ENCODE measurements around the gene MYO1D.

The MYO1D gene

DNA sequence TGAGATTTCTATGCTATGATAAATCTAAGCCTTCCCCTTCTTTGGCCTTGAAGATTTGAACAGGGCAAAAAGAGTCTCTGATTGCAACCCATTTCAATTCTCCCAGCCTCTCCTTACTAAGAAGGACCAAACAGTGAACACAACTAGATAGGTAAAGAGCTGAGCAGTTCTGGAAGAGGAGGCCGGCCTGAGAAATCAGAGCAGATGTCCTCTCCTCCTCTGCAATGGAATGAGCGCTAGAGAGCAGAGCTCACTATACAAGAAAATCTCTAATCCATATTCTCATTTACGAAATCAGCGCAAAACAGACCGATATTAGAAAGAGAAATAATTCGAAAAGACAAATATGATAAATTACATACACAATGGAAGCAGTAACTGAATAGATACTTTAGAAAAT is 266.0 kb downstream of the MYO1D start:
- FAIRE-seq, result no peak

DNA sequence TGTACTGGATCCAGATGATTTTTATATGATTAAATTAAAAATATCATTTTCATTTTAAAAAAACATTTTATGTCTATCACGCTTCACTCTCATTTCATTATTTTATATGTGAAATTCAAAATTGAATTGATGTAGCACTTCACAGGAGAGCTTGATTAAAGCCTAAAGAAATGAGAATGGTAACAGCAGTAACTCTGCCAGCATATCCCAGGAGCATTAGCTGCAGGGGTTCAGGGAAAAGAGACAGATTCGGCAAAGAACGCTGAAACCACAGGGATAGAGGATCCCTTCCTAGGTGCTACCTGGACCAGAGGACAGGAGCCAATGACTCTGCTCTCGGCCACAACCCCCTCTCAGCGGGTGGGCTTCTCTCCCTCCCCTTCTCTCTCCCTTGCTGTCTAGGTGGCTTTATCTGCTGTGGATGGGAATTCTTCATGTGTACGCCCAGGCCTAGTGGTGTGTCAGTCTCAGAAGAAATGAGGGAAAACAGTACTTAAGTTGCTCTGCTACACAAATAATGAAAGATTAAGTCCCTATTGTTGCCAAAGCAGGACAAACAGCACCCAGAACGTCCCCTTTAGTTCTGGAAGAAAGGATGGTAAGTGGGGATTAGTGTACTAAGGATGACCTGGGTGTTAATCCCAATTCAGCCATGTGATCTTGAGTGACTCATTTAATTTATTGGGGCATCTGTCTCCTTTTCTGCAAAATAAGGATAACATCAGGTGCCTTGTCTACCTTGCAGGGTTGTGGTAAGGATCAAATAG is 266.9 kb downstream of the MYO1D start:
- no peak for FAIRE-seq

DNA sequence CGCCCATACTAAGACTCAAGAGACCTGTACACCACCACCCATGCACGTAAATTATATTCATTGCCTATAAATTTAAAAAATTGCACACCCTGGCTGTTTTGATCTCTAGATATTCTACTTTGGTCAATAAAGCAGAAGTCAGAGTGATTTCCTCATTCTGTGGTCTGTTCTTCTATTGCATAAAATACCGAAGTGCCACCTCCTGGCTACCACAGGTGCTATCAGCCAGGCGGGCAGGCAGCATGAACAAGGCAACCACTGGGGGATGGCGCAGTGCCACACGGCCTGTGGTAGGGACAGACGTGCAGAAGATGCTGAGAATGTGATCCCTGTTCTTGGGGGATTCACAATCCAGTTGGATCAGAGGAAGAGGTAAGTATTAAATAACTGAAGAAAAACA is 267.8 kb downstream of the MYO1D start:
- no peak for FAIRE-seq

DNA sequence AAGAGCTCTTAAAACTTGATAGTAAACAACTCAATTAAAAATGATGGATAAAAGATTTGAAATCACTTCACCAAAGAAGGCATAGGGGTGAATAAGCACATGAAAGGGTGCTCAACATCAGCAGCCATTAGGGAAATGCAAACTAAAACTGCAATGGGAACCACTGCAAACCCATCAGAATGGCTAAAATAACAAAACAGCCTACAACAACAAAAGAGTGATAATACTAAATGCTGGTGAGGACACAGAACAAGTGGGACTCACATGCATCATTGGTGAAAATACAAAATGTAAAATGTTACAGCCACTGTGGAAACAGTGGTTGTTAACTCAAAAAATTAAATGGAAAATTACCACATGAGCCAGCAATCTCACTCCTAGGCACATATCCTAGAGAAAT is 268.7 kb downstream of the MYO1D start:
- no peak for FAIRE-seq

DNA sequence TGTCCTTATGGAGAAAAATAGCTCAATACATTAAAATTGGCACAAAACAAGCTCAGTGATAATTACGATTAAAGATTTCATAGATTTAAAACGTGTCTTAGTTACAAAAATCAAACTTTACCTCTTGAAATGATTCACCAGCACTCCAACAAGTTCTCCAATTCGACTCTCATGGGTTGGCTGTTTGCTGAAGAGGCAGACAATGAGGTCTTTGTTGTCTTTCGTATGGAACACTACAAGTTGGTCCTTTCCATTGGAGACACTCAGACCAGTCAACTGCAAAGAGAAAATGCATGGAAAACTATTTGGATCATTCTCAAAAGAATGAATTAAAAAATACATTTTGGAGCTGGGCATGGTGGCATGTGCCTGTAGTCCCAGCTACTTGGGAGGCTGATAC is 272.0 kb downstream of the MYO1D start:
- no peak for FAIRE-seq

DNA sequence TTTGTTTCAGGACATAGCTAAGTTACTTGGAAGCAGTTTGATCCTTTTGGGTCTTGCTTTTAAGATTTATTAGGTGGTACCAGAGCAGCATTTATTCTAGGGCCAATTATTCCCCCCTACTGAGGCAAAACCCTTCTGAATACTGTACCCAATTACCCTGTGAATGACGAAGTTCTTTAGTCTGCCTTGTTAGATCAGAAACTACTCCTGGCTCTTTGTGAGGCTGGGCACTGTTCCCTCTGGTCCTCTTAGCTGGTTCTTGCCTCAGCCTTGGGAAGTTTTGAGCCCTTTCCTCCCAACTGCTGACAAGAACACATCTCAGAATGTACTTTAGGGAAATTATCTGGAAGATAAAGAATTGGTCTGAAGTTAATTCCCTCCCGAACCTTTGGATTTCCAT is 274.5 kb downstream of the MYO1D start:
- FAIRE-seq, result no peak

DNA sequence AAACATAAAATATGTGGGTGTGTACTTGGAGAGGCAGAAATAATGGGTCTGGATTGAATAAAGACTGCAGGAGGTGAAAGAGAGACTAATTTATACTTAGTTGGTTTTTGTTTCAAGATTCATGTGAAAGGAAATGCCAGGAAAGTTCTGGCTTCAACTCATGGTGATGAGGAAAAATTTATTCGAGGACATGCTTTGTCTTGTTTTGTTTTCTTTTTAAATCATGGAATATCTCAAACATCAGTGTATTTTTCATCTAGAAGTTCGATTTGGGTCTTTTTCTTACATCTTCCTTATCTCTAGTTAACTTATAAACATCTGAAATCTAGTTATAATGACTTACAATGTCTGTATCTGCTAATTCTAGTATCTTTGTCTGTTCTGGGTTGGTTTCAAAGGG is 275.1 kb downstream of the MYO1D start:
- no peak for FAIRE-seq

DNA sequence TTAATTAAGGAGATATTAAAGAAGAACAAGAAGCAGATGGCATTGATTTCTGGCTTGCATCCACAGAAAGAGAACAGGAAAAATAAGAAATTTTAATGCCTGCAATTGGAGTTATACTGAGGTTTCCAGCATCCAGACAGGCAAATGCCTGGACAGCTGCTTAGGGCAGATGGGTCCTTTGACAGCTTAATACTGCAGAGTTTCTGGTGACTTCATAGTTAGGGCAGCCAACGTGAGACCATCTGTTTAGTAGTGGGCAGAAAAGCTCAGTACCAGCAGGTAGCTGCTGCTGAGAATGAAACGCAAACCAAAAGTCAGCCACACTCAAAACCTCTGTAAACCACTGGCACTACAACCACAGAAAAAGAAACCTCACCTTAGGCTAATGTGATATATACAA is 280.3 kb downstream of the MYO1D start:
- no peak for FAIRE-seq

DNA sequence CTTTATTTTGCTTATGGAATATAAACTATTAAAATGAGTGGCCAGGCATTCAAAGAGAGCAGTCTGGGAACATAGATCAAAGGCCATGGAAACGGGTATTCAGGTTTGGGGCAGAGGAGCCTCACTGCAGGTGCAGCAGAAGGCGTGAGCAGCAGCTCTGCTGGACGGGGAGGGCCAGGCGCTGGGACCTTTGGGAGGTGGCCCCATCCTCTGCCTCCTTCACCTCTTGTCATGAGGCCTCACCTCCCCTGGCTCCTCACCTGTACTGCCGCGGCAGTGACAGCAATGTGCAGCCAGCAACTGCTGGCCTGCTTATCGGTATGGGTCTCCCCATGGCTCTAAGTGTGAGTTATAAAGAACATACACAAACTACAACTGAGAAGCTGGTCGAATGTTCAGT is 280.7 kb downstream of the MYO1D start:
- no peak for FAIRE-seq

DNA sequence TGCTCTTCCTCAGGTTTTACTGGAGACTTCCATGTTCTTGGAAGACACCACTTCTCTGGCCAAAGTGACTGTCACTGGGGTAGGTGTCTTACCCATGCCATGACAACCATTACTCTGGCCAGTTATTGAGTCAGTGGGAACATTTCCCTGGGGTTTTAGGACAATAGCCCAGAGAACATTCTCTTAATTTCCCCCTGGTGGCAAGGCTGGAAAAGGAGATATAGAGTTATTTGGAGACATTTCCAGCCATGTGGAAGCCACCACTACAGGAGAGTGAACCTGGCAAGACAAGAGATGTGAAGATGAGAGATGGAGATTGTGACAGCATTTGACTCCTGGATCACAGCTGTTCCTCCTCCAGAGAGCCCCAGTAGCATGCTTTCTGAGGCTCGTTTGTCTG is 283.9 kb downstream of the MYO1D start:
- FAIRE-seq, result no peak

DNA sequence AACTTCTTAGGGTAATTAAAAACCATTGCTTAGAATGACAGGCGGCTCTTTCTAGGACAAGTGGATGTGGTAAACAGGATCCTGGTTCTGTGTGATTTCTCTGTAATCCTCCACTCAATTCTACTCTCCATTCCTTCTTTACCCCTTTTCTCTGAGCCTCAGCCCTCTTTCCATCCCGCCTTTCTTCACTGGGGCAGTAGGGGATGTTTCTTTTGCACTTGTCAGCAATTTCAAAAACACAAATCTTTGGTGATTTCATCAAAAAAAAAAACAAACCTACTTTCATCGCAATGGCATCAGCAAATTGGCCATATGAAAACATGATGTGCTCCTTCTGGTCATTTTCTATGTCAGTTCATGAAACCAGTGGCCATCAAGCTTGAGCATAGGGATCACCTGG is 285.5 kb downstream of the MYO1D start:
- no peak for FAIRE-seq

DNA sequence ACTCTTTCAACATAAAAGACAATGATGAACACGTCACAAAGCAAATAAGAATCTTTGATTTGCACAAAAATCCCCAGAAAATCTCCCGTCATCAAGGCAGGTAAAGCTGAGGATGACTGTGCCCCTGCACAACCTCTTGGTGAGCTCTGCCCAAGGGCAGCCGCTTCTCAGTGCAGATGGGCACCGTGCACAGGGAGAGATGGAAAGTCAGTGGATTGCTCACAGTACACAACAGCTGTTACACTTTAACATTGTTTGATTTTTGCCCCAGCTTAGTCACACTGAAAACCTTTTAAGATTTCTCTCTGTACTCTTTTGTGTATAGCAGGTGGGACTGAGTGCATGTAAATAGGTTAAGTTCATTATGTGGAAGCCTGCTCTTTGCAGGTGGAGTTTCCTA is 285.9 kb downstream of the MYO1D start:
- FAIRE-seq, result no peak

DNA sequence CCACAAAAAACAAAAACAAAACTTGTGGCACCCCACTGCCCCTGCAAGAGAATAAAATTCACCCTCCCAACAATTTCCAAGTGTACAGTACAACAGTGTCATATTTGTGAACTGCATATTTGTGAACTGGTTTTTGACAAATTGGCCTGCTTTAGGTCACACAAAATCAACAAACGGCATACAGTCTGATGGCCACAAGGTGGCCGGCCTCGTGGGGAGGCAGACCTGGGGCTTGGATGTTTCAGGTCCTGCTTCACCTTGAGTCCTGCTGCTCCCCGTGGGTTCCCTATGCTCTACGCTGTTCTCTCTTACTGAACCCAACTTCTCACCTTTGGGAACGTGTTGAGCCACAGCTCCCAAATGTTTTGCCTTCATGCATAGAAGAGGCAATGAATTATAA is 287.9 kb downstream of the MYO1D start:
- FAIRE-seq, result no peak

DNA sequence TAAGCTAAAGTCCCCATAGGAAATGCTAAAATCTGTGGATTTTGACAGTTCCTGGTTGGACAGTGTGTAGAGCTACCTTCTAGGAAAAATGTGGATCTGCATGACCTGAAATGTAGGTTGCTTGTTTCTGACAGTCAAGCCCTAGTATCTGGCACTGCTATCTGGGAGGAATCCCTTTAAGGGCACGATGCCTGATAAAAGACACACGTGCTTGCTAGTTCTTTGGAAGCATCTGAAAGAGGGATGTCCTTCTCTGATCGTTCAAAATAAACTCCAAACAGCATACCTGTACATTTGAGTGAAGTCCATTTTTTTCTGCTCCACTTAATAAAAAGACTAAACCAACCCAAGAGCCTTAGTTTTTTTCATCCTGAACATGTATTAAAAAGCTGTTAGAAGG is 288.8 kb downstream of the MYO1D start:
- FAIRE-seq, result no peak

DNA sequence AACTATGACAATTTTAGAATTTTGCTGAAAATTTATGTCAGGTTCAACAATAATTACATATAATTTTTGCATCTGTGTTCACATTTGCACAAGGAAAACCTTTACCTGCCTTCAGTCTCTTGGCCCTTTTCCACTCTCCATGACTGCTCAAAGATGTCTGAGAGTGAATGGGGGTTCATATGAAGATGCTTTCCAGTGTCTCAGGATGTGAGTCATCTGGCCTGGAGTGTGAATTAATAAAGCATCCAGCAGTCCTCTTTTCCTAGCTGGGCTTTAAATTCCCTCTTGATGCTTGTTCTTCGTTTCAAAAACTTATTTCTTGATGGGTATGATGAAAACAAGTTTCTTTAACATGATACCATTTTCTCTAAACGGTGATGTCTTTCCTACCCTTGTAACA is 290.3 kb downstream of the MYO1D start:
- no peak for FAIRE-seq

DNA sequence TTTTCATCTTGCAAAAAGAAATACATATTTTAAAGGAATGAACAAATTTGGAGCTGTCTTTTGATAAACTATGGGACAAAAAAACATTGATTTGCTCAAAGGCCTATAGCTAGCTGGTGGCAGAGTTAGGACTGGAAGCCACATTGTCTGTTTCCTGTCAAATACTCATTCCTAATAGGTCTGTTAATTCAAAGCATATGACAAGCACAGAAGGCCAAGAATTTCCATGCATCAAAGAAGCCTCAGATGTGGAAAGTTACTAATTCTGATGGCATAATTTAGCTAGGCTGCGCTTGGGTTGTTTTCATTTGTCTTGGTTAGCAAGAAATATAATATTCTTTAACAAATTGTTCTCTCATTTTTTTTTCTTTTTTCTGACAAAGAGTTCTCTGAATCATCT is 292.1 kb downstream of the MYO1D start:
- FAIRE-seq, result no peak

DNA sequence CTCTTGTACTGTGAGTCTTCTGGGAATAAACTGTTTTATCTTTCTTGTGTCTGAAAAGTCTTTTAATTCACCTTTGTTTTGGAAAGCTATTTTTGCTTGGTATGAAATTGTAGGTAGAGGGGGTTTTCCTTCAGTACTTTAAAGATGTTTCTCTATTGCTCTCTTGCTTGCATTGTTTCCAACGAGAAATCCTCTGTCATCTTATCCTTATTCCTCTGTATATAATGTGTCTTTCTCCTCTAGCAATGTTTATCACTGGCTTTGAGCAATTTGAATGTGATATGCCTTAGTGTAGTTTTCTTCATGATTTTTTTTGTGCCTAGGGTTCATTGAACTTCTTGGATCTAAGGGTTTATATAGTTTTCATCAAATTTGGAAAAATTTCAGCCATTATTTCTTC is 293.9 kb downstream of the MYO1D start:
- FAIRE-seq, result no peak

DNA sequence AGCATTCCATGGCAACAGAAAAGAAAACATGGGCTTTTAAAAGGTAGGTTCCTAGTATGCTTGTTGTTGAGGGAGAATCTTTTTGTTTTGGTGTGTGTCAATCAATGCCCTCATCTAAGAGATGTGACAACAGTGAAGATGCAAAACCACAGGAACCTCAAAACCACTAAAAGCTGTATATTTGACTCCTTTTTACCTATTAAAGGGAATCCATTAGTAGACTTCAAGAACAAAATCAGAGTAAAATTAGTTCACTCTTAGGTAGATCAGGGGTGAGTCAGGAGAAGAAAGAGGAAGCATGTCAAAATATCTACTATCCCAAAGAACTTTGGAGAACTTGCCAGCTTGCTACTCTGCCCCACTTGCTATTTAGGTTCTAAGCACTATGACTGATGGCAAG is 301.1 kb downstream of the MYO1D start:
- no peak for FAIRE-seq

DNA sequence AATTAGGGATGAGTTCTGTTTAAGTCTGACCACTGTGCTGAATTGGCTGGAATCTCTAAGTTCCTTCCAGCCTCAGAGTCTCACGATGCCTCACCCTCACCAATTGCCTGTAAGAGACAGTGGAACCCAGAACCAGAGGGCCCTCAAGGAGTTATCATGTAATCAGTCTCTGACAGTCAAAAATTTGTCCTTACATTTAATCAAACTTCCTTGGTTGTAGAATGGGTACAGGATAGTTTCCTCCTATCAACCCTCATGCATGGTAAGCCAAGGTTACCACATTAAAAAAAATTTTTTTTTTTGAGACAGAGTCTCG is 306.9 kb downstream of the MYO1D start:
- no peak for FAIRE-seq

DNA sequence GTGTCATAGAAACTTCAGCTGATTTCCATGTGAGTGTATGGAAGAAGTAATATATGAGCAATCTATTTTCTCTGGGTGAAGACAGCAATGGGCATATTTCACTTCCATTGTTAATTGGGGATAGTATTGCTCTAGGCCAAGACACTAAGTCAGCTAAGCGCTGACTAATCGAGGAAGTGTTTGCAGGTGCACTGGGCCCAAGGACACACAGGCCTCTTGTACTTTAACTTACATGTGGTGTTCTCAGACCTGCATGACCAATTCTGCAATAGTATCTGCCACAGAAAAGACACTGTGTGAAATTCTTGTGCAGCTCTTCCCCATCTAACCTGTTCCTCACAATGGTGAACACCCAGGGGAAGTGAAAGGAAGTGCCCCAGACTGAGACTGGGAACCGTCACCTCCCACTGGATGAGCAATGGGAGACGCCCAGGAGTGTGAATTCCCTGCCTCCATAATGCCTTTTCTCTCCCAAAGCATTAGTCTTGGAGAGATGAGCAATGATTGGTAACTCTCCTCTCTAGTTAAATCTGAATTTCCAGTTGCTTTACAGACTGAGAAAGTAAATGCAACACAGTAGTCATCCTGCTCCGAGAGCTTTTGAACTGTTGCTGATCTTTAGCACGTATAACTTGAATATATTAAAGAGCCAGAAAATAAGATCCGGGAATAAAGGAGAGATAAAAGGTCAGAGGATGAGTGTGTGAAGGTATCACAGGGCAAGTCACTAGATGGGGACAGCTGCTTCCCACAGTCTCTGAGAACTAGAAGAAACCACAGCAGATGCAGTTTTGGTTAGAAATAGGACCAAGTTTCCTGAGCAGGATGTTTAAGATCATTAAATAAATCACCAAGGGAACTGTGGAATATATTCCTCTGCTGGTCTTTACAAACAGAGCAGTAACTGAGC is 307.5 kb downstream of the MYO1D start:
- FAIRE-seq, result no peak

DNA sequence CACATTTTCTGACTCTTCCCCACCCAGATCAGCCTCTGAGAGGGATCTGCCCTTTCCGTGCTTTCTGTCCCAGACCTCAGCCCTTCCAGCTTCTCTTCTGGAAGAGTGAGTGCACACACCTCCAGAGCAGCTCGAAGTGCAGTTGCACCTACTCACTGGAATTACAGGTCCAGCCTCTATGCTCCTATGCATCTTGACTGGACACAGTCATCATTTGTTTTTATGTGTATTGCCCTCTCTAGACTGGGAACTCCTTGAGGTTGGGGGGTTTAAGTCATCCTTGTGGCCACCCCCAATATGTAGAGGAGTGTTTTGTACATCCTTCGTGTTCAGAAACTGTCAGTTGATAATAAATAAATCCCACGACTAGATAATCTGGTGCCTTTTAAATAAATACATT is 308.2 kb downstream of the MYO1D start:
- no peak for FAIRE-seq

DNA sequence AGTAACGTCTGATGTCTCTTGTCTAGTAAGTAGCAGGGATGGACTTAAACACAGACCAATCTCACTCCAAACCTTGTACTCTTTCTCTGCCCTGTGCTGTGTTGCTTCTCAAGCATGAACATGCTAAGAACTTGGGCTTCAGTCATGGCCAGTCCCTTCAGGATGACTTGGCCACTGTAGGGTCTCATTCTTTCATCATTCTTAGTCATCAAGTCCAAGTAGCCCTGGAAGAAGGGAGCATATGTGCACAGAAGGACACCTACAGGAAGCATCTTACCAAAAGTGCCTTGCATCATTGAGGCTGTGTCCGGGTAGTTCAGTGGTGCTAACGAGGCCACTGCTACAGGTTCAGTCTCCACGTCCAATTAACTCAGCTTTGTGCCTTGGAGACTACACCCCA is 309.4 kb downstream of the MYO1D start:
- FAIRE-seq, result no peak

DNA sequence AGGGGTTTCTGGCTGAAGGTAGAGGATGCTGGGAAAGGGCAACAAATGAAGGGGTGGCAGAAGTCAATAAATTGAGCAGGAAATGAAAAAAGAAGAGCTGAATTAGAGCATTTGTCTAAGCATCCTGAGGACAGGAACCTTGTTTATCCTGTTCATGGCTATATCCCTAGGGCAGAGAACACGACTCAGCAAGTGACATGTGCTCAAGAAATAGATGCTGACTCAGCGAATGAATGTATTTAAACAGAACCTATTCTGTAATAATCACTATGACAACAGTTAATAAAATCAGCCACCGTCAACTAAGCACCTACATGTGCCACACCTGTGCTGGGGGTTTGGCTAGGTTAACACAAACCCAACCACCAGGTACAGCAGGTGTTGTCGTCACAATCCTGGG is 309.8 kb downstream of the MYO1D start:
- FAIRE-seq, result no peak

DNA sequence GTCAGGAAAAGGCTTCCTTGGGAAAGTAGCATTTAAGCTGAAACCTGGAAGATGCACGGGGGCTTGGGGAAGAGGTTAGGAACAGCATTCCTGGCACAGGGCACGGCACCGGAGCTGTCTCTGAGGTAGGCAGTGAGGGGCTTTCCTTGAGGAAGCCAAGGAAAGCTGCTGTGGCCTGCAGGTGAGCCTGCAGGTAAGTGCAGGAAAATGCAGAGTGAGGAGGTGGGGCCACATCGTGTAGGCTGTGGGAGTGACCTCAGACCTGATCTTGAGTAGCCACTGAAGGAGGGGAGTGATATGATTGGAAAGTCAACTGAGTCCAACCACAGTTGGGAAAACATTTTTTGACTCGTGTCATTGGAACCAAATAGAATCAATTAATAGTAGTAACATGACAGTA is 310.6 kb downstream of the MYO1D start:
- FAIRE-seq, result no peak

DNA sequence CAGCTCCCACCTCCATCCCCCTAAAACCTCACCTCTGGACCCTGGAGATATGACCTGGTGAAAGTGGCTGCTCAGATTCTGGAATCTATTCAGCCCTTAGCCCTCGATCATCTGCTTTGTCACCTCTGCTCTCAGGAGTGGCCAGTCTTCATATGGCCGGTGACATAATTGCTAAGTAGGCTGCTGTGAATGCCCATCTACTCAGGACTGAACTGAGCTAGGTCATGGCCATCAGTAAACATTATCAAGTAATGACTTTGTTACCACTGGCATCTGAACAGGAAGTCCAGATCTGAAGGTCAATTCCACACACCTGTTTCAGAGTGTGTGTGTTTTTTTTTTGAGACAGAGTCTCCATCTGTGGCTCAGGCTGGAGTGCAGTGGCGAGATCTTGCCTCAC is 311.5 kb downstream of the MYO1D start:
- FAIRE-seq, result no peak

All from G401.6 (cell line).